ENCODE measurements around the gene INAFM2.

INAFM2 gene

DNA sequence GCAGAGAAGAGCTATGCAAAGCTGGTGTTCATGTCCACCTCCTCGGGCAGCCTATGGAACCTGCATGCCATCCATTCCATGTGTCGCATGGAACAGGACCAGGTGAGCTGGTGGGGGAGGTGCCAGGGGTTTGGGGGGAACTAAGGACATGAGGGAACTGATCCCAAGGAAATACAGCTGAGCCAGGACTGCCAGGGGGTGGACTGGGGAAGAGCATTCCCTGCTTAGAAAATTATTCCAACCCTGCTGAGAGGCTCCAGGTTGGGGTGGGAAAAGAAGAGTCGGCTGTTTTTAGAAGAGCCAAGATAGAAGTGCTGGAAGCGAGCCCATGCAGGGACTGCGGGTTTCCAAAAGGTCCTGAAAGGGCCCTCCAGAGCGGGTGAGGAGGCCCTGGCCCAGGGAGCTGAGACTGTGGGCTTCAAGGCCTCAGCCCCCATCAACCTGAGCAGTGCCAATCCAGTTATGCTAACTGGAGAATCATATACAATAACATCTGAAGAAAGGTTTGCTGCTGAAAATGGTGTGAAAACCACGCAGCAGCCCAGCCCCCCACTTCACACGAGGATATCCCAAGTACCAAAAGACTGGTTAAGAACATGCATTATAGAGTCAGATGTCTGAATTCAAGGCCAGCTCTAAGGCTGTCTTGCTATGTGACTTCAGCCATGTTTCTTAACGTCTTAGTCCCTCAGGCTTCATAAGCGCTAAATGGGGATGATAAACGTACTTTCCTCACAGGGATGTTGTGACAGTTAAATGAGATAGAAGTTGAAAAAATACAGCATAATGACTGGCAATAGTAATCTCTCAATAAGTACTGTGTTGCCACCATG is 42.3 kb downstream of the INAFM2 start:
- no peak for DNase-seq

DNA sequence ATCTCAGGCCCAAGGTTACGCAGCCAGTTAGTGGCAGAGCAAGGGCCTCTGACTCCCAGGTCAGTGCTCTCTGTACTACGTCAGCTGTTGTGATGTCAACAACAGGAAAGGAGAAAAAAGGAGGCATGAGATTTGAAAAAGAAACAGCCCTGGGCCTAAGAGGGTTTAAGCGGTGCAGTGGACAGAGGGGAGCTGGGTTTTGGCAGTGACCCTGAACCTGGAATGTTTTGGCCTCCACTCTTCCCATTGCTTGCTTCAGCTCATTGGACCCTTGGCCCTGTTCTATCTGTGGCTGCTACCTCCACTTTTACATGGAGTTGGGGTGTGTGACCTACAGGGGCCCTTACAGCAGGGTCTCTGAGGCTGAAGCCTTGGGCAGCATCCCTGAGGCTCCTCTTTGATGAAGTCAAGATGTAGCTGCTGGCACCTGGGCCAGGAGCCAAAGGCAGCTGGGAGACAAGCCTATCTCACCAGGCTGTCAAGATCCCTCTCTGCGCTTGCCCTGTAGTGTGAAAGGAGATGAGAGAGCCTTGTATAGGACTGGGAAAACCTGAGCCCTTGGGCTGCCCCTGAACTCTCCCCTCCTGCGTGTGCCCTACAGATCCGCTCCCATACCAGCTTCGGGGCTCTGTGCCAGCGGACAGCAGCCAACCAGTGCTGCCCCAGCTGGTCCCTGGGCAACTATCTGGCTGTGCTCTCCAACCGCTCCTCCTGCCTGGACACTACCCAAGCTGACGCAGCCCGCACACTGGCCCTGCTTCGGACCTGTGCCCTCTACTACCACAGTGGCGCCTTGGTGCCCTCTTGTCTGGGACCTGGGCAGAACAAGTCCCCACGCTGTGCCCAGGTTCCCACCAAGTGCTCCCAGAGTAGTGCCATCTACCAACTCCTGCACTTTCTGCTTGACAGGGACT is 43.2 kb downstream of the INAFM2 start:
- DNase-seq = no peak

DNA sequence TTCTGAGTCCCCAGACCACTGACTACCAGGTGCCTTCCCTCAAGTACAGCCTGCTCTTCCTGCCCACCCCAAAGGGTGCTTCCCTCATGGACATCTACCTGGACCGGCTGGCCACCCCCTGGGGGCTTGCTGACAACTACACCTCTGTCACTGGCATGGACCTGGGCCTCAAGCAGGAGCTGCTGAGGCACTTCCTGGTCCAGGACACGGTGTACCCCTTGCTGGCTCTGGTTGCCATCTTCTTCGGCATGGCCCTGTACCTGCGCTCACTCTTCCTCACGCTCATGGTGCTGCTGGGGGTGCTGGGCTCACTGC is 43.8 kb downstream of the INAFM2 start:
- no peak for DNase-seq

DNA sequence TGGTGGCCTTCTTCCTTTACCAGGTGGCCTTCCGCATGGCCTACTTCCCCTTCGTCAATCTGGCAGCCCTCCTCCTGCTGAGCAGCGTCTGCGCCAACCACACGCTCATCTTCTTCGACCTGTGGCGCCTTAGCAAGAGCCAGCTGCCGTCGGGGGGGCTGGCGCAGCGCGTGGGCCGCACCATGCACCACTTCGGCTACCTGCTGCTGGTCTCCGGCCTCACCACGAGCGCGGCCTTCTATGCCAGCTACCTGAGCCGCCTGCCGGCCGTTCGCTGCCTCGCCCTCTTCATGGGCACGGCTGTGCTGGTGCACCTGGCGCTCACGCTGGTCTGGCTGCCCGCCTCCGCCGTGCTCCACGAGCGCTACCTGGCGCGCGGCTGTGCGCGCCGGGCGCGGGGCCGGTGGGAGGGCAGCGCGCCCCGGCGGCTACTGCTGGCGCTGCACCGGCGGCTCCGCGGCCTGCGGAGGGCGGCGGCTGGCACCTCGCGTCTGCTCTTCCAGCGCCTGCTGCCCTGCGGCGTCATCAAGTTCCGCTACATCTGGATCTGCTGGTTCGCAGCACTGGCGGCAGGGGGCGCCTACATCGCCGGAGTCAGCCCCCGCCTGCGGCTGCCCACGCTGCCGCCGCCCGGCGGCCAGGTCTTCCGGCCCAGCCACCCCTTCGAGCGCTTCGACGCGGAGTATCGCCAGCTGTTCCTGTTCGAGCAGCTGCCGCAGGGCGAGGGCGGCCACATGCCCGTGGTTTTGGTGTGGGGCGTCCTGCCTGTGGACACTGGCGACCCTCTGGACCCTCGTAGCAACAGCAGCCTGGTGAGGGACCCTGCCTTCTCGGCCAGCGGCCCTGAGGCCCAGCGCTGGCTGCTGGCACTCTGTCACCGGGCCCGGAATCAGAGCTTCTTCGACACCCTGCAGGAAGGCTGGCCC is 44.5 kb downstream of the INAFM2 start:
- DNase-seq = peak; percentile 90

DNA sequence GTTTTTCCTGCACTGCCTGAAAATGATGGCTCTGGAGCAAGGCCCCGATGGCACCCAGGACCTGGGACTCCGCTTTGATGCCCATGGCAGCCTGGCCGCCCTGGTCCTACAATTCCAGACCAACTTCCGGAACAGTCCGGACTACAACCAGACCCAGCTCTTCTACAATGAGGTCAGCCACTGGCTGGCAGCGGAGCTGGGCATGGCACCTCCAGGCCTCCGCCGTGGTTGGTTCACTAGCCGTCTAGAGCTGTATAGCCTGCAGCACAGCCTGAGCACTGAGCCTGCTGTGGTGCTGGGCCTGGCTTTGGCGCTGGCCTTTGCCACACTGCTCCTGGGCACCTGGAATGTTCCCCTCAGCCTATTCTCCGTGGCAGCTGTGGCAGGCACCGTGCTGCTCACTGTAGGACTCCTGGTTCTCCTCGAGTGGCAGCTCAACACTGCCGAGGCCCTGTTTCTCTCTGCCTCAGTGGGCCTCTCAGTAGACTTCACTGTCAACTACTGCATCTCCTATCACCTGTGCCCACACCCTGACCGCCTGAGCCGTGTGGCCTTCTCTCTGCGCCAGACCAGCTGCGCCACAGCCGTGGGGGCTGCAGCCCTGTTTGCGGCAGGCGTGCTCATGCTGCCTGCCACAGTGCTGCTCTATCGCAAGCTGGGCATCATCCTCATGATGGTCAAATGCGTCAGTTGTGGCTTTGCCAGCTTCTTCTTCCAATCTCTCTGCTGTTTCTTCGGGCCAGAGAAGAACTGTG is 45.4 kb downstream of the INAFM2 start:
- no peak for DNase-seq

DNA sequence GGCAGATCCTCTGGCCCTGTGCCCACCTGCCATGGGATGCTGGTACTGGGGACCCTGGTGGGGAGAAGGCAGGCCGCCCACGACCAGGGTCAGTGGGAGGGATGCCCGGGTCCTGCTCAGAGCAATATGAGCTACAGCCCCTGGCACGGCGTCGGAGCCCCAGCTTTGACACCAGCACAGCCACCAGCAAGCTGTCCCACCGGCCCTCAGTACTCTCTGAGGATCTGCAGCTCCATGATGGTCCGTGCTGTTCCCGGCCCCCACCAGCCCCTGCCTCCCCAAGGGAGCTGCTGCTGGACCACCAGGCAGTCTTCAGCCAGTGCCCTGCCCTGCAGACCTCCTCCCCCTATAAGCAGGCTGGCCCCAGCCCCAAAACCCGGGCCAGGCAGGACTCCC is 46.0 kb downstream of the INAFM2 start:
- no peak for DNase-seq

DNA sequence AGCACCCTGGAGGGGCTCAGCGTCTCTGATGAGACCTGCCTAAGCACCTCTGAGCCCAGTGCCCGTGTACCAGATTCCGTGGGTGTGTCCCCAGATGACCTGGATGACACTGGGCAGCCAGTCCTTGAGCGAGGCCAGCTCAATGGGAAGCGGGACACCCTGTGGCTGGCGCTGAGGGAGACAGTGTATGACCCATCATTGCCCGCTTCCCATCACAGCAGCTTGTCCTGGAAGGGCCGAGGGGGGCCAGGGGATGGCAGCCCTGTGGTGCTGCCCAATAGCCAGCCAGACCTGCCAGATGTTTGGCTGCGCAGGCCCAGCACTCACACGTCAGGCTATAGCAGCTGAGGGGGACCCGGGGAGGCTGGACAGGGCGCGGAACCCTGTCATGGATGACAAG is 46.5 kb downstream of the INAFM2 start:
- no peak for DNase-seq

DNA sequence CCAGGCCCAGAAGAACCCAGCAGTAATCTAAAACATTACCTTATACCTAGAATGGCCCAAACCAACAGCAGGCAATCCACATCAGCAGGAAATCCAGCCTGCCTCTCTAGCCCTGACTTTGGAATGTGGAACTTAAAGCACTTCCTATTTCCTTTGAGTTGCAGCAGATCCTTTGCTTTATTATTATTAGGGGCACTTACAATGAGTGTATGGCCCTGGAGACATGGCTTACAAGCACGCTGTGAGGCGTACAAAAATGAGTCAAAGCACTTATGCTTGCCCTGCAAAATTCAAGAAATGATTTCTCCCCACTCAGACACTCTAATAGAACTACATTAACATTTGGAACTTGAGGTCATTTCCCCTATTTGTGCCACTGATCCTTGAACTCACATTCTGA is 49.5 kb downstream of the INAFM2 start:
- DNase-seq = no peak

All from retina (tissue), 1 donor.